GM21367 (cell line): Measurements from ENCODE around the gene LONRF3.
A peak's percentile ranks its signal among the peaks of the same experiment; 100 is the strongest.
"Not testable (repeated sequence)": the region's sequence is repeated elsewhere in the genome, so short reads cannot be mapped to it uniquely, and the experiment has no call there.

Source experiments
- ATAC-seq: cut with Tn5 transposase; IDR thresholded peaks from one replicate; pipeline ENCODE4 v1.9.1; 2021; ENCODE audit not compliant: unreplicated experiment

LONRF3 gene

DNA sequence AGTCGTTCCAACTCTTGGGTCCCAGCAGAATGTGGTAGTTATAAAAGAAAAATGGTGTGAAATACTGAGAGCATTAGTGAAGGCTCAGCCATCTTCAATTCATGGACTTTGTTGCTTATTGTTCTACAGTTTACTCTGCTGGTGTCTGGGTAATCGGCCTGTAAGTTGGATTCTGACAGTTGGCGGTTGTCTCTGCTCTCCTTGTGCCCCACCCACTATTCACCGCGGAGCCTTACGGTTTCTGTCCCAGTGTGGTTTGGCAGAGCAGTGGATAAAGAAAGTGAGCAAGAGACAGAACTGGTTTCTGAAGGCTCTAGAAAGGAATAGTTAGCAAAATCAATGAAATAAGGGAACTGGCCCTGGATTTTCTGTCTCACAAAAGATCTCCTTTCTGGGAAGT, 9.1 kb downstream of the LONRF3 start:
- ATAC-seq = no peak

DNA sequence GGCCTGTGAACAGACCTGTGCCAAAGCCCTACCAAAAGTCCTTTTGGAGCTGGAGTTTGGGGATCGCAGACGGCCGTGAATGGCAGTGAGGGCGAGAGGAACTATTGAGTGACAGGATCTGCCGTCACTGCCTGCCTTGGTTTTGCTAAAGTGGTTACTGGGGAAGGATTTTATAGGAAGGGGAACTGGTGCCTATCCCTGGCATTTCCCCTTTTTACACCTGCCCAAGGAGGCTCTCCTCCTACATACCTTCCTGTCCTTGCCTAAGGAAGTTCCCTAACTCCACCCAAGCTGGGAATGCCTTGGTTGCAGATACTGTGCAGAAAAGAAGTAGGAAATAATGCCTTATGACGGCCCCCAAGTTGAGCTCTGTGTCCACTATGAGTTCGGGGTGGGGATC, 14.5 kb downstream of the LONRF3 start:
- ATAC-seq = no peak

GRCh38 chrX:118989886-118990285, 15.5 kb downstream of the LONRF3 start:
- no peak for ATAC-seq

GRCh38 chrX:118990512-118991227, 16.3 kb downstream of the LONRF3 start:
- no peak for ATAC-seq

DNA sequence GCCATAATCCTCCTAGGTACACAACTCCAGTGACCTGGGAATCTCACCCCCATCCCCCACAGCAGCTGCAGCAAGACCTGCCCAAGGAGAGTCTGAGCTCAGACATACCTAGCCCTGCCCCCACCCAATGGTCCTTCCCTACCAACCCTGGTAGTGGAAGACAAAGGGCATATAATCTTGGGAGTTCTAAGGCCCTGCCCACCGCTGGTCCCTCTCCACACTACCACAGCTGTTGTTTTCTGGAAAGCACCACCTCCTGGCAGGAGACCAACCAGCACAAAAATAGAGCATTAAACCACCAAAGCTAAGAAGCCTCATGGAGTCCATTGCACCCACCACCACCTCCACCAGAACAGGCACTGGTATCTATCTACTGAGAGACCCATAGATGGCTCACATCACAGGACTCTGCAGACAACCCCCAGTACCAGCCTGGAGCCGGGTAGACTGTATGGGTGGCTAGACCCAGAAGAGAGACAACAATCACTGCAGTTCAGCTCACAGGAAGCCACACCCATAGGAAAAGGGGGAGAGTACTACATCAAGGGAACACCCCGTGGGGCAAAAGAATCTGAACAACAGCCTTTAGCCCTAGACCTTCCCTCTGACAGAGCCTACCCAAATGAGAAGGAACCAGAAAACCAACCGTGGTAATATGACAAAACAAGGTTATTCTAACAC, 18.2 kb downstream of the LONRF3 start:
- not testable (repeated sequence) for ATAC-seq

DNA sequence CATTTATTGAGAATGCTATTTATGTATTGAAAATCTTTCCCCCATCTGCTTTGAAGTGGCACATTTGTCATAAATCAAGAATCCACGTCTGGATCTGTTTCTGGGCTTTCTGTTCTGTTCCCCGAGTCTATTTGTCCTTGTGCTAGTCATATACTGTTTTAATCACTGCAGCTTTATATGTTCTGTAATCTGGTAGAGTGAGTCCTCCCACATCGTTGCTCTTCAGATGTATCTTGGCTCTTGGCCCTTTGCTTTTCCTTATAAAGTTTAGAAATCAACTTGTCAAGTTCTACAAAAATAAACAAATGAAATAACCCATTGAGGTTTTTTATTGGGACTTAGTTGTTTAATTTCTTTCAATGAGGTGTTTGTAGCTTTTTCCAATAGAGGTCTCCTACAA, 29.0 kb downstream of the LONRF3 start:
- ATAC-seq = no peak

GRCh38 chrX:119004920-119005524, 30.6 kb downstream of the LONRF3 start:
- peak; percentile 73 for ATAC-seq

GRCh38 chrX:119007189-119007770, 32.9 kb downstream of the LONRF3 start:
- ATAC-seq = no peak

GRCh38 chrX:119008110-119008744, 33.8 kb downstream of the LONRF3 start:
- no peak for ATAC-seq

- no peak for ATAC-seq
Measured at GRCh38 chrX:119009071-119009470, 34.7 kb downstream of the LONRF3 start.

DNA sequence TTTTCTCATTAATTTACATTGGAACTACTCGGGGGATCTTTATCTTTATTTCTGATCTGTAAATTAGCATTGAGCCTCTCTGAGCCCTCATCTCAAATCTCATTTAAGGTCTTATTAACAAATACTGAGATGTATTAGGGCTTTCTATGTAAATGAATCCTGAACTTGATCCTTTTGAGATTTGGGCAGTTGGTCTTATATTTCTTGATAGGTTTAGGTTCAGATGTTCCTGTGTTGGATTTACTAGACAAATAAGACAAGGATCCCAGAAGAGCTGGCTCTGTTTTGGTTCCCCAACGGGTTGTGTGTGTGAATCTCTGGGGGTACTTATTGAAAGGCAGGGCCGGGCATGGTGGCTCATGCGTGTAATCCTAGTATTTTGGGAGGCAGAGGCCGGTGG, 36.1 kb downstream of the LONRF3 start:
- ATAC-seq = no peak

- ATAC-seq = no peak
Measured at GRCh38 chrX:119013164-119013563, 38.7 kb downstream of the LONRF3 start.

DNA sequence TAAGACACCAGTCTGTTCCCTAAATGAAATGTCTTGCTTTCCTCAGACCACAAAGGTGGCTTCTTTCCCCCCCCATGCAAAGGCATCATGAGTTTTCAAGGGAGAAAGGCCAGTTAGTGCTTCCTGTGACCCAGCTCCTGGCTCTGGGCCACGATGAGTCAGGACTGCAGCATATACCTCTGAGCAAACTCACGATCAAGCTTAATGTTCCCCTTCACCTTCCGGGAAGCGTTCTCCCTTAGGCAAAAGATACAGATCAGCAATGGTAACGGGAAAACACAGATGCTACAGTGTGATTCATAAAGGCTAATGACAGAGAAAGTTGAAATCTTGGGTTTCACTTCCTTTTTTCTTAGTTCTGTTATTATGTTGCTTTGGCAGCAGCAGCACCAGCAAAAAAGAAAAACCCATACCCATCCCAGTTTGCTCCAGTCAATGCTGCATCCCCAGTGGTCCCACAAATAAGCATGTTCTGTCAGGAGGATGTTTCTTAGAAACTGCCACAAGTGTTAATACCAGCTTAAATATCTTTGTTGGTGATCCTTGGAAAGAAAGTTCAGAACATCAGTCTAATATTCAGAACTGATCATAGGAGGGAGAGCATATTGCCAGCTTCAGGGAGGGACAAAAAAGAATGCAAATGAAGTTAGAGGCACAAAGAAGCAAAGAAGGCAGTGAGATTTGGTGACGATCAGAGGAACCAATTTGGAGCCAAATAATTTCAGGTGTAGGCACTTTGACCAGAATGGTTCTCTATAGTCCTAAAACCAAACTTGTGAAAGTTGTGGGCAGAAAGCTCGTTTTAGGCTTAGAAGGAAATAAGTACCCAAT, 41.2 kb downstream of the LONRF3 start:
- peak; percentile 88 for ATAC-seq

- ATAC-seq = no peak
Measured at GRCh38 chrX:119017077-119017476, 42.7 kb downstream of the LONRF3 start.

DNA sequence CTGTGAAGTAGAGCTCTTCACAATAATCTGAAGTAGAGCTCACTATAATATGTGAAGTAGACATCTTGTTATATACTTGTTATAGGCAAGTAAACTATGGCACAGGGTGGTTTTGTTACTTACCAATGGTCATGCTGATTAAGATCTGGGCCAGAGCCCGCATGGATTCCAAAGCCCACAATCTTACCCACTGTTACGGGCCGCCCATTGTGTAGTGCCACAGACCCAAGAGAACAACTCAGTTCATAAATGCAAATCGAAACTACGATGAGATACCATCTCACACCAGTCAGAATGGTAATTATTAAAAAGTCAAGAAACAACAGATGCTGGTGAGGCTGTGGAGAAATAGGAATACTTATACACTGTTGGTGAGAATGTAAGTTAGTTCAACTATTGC, 51.5 kb downstream of the LONRF3 start:
- ATAC-seq = no peak

DNA sequence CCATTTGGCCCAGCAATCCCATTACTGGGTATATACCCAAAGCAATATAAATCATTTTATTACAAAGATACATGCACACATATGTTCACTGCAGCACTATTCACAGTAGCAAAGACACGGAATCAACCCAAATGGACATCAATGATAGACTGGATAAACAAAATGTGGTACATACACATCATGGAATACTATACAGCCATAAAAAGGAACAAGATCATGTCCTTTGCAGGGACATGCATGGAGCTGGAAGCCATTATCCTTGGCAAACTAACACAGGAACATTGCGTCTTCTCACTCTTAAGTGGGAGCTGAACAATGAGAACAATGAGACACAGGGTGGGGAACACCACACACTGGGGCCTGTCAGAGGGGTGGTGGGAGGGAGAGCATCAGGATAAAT, 51.9 kb downstream of the LONRF3 start:
- ATAC-seq = not testable (repeated sequence)

DNA sequence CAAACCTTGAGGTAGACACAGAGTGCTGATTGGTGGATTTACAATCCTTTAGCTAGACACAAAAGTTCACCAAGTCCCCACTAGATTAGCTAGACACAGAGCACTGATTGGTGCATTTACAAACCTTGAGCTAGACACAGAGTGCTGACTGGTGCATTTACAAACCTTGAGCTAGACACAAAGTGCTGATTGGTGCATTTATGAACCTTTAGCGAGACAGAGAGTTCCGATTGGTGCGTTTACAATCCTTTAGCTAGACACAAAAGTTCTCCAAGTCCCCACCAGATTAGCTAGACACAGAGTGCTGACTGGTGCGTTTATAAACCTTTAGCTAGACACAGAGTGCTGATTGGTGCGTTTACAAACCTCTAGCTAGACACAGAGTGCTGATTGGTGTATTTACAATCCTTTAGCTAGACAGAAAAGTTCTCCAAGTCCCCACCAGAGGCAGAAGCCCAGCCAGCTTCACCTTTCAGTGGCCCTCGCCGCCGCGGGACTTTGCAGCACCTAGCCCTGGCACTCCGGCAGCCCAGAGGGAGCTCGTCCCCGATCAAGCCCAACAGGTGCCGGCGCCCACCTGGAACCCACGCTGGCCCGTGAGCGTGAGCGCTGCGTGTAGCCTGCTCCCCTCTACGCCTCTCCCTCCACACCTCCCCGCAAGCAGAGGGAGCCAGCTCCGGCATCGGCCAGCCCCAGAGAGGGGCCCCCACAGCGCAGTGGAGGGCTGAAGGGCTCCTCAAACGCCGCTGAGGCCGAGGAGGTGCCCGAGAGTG, 53.7 kb downstream of the LONRF3 start:
- ATAC-seq = not testable (repeated sequence)

- ATAC-seq = no peak
Measured at GRCh38 chrX:119028733-119029330, 54.4 kb downstream of the LONRF3 start.

DNA sequence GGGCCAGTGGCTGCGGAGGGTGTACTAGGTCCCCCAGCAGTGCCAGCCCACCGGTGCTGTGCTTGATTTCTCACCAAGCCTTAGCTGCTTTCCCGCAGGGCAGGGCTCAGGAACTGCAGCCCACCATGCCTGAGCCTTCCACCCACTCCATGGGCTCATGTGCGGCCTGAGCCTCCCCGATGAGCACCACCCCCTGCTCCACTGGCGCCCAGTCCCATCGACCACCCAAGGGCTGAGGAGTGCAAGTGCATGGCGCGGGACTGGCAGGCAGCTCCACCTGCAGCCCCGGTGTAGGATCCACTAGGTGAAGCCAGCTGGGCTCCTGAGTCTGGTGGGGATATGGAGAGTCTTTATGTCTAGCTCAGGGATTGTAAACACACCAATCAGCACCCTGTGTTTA, 55.2 kb downstream of the LONRF3 start:
- not testable (repeated sequence) for ATAC-seq
